ENCODE results near the gene RSU1.

The RSU1 gene

DNA sequence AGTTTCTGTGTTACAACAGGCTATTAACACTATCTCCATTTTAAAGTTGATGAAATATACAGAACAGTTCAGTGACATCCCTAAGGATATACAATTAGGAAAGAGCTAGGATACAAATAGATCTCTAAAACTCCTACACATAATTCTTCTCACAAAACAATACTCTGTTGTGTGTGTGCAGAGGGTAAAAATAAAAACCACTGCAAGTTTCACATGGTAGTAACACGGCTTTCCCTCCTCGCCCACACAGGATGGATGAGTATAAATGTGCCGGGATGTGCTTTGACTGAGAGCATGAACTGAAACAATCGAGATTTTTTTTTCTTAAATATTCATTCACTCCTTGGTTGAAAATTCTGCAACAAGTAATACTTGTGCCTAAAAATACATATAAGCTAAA is 164.0 kb downstream of the RSU1 start:
- no peak for DNase-seq

DNA sequence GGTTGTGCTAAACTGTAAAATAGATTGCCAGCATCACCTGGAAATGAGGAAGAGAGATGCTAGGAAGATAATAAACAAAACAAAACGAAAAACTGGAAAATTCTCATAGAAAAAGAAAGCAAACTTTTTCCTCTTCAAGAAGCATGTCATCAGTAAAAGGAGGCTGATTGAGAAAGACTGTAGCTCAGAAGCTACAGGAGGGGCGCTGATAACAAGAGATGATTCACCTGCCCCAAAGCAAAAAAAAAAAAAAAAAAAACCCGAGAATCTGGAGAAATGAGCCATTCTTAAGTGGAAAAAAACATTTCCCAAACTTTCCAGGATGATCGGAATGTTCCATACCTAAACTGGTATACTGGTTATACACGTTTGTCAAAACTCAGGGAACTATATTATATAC is 165.1 kb downstream of the RSU1 start:
- DNase-seq, result no peak

DNA sequence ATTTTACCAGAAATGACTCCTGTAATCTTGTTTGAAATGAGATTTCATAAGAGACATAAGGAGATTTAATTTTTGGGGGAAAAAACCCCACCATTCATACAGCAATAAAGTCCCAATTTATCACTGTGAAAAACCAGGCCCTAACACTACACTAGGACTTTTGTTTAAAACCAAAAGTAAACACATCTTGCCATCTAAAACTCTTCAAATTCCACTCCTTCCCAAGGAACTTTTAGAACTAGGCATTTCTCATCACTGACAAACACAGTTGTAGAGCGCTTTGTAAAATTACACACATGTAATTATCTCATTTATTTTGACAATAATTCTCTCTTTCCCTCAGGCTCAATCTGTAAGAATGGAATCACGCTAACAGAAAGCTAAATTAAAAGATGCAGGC is 167.5 kb downstream of the RSU1 start:
- DNase-seq, result no peak

DNA sequence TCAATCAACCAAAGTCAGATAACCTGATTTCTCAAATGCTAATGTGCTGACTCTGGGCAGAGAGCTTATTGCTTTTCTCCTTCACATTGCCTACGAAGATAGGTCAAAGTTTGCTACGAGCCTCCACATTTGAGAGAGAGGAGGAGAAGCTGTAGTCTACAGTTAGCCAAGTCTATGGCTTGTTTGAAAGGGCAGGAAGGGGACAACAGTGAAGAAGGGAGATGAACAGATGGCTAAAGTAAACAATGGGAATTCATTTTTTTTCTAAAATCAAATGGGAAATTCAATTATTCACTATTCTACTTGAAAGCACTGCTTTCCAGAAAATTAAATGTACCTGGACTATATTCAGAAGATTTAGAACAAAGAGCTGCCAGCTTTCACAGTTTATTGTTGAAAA is 168.9 kb downstream of the RSU1 start:
- DNase-seq, result no peak

DNA sequence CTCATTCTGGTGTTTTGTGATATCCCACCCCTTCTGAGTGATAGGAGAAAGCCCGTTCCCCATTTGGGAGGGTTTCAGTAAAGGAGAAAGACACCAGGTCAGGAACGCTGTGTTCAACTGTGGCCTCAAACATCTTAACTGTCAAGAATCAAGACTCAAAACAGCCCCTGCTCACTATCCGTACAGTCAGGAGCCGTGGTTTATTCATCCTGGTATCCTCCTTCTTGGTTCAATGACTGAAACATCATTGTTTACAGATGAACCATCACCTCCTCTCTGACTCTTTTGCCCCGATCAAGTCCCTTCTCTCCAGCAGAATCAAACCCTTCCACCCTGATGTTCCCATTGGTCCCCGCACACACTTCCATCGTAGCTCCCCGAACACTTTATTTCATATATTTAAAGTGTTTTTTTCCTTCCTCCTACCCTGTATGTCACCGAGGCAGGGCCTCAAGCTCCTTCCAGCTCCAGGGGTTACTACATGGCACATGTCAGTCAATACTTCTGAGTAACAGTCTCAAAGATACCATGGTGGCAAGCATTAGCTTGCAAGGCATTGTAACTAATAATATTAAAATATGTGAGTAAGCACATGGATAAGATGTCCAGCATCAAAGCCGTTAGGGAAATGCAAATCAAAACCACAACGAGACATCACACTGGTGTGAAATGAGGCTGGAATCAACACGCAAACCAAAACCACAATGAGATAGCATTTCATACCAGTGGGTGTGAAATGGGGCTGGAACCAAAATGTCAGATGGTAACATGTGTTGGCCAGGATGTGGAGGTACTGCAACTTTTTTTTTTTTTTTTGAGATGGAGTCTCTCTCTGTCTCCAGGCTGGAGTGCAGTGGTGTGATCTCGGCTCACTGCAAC is 170.8 kb downstream of the RSU1 start:
- no peak for DNase-seq

DNA sequence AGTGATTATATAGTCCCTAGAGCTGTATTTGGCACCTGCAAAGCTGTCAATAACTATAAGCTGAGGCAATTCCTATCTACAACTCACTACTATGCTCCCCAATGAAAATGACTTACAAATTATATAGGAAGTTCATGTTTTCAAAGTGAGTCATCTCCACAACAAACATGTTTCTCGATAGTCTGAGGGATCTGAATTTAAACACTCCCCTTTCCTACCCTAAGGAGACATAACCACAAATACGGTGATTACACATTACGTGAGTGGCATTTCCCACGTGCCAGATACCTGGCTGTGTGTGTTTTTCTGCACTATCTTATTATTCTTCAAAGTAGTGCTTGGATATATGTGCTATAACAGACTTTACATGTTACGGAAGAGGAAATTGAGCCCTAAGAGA is 173.1 kb downstream of the RSU1 start:
- no peak for DNase-seq

DNA sequence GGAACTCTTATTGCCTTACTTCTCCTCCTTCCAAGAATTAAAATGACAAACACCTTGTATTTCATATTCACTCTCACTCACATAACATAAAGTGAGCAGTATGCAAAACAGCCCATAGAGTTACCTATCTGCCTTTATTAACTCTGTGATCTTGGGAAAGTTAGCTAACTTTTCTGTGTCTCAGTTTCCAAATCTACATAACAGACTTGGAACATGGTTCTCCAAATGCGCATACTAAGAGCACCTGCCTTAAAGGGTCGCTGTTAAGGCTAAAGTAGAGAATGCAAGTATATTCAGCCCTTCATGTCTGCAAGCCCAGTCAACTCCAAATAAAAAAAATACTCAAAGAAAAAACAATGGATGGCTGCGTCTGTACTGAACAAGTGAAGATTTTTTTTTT is 173.7 kb downstream of the RSU1 start:
- no peak for DNase-seq

DNA sequence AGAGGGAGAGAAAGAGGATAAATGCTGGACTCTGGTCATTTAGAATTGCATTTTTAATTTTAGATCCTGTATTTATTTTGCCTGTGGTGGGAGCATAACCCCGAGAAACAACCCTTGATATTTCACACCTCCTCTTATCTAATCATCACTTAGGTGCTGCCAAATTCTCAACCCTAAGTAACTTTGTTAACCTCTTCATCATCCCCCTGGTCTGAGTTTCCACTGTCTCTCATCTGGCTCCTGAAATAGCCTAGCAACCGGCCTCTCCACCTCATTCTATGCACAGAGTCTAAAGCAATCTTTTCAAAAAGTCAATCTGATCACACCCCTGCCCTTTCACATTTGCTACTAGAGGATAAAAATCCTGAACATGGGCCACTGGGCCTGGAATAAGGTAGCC is 177.1 kb downstream of the RSU1 start:
- no peak for DNase-seq

DNA sequence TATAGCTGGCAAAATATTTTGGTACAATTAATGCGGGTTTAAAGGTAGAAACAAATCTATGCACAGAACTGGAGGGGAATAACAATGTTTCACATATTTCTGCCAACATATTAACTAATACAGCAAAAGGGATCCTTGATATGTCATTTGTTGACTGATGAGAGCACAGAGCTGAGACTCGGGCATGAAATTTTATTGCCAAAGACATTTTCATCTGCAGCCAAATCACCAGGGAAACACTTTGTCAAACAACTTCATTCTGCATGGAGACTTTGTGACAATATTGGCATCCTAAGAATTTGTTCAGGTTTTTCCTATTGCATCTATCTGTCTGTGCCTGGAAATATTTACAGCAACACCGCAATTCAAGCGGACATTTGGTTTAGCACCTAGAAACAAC is 177.8 kb downstream of the RSU1 start:
- no peak for DNase-seq

DNA sequence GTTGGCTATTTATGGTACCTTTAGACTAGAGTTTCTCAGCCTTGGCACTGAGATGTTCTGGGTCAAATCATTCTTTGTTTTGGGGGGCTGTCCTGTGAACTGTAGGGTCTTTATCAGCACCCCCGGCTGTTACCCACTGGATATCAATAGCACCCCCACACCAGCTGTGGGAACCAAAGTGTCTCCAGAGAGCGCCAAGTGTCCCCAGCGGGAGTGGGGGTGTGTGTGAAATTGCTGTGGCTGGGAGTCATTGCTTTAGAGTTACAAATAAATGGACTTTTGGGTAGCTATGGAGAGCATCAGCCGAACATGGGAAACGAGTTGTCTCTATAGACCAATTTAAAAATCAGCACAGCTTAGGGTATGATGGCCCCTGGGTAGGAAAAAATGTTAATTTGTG is 184.2 kb downstream of the RSU1 start:
- no peak for DNase-seq

DNA sequence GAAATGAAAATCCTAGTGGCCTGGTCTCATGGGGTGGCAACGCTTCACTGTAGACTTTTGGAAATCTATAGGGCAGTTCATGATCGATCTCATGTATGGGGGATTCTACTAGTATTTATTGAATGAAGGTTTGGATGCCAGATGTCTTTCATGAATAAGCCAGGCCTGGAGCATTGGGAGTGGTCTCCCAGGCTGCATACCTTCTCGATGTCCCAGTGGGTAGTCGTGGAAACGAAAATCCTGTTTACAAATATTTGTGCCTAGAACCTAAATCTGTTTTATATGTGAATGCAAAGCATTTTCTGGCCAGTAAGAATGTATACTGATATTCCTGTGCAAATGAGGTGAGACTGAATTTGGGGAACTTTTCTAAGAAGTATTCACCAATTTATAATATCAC is 190.5 kb downstream of the RSU1 start:
- DNase-seq, result no peak

DNA sequence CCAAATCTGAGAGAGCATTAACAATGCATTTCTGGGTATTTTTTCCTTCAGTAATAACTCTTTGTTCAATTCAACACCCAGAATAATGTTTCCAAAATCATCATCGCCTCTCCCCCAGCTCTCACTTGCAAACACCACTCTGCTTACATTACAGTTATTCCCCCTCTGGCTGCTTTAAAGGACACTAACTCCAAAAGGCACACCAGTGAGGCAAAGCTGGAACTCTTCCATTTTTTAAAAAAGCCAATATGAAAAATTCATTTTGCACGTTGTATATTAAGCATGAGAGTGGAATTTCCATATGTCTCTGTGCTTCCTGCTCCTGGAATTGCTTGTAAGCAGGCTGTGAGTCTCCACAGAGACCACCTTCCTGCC is 204.3 kb downstream of the RSU1 start:
- DNase-seq, result no peak

DNA sequence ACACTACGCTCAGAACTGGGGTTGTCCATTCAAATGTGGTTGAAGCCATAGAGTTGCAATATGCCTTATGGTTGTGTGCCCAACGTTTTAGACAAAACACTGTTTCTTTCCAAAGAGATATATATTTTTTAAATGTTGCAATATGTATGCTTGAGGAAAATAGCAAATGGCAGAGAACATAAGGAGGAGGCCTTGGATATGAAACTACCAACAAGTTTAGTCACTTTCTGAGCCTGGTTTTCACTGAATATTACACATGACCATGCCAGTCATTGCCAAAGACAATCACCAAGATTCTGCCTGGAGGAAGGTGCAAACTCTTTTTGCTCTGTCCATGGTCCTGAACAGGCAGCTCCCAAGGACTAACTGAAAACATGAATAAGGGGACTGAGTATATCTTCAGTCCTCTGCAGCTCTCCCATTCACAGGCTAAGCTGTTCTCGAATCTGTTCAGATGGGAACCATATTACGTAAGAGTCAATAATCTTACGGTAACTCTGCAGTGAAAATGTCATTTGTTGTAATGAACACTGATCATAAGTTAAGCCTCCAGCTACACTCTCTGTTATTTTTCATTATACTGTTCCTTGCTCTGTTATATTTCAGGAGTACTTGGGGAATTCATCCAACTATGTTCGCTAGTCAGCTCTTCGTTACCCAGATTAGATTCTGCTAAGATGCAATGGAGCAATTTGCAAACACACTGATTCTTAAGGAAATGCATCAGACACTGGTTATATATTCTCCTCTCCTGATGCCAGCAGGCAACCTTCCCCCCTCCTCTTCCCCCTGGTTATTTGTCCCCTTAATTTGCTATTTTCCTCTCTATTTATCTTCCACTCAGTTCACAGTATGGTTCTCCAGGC is 204.9 kb downstream of the RSU1 start:
- DNase-seq, result no peak

DNA sequence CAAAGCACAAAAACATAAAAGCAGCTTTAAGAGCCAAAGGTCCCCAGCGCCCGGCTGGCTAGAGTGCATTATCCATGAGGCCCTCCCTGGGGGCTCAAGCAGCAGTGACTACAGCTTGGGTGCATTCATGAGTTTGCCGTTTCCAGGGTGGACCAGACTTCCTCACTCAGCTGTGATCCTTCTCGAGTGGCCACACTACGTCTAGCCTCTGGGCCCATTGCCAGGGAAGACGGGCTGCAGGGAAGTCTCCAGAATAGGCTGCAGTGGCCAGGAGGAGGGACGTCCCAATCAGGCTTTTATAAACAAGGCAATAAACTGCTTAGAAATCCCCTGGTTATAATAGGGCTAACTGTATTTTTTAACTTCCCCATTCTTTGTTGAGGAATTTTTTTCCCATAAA is 206.2 kb downstream of the RSU1 start:
- DNase-seq, result no peak

DNA sequence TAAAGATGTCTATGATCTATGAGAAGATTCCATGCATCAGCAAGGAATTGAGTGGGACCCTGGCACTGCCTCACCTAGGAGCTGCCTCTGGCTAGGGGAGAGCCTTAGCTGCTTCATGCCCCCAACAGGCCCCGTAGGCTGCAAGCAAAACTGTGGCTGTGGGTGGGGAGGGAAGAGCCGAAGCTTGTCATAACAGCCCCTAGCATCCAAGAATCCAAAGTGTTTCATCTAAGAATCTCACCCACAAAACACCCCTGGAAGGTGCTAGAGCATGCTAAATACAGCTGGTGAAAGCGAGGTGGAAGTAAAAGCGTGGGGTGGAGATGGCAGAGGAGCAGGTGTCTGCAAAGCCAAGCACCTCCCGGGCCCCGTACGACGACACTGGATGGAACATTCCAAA is 208.0 kb downstream of the RSU1 start:
- no peak for DNase-seq

DNA sequence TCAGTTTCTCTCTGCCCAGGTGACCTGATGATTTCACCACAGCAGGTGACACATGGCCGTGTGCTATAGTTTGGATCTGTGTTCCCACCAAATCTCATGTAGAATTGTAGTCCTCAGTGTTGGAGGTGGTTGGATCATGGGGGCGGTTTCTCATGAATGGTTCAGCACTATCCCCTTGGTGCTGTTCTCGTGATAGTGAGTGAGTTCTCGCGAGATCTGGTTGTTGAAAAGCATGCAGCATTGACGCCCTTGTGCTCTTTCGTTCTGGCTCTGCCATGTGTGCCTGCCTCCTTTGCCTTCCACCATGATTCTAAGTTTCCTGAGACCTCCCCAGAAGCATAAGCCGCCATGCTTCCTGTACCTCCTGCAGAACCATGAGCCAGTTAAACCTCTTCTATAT is 210.3 kb downstream of the RSU1 start:
- DNase-seq, result no peak

DNA sequence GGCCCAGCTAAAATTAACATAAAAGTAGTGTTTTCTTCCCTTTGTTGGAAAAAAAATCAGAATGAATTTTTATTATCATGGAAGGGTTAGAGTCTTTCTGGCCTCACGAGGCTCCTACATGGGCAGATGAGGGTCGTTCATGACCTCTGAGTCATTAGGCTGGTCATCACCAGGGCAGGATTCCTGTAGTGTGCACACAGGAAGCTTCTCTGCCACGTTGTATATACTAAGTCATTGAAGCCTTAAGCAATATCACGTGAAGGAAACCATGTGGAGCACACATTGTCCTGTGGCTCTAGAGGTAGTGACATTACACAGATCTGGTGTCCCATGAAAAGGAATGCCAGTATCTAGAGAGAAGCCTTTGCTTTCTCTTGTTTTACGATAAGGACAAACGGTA is 210.8 kb downstream of the RSU1 start:
- DNase-seq, result no peak

DNA sequence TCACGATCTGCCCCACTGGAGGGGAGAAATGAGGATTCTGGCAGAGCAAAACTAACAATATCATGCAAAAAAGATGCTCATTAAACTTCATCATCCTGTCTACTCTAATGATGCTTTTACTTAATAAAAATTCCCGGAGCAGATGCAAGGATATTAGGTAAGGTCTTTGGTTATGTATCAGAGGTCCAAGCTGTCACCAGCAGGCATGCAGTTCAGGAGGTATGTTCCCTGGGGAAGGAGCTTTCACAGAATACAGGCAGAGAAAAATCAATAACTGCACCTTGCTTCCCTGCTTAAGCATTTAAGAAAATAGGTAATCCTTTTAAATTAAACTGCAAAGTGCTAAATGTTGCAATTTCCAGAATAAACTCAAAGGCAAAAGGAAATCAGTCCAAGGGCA is 213.9 kb downstream of the RSU1 start:
- DNase-seq, result no peak

DNA sequence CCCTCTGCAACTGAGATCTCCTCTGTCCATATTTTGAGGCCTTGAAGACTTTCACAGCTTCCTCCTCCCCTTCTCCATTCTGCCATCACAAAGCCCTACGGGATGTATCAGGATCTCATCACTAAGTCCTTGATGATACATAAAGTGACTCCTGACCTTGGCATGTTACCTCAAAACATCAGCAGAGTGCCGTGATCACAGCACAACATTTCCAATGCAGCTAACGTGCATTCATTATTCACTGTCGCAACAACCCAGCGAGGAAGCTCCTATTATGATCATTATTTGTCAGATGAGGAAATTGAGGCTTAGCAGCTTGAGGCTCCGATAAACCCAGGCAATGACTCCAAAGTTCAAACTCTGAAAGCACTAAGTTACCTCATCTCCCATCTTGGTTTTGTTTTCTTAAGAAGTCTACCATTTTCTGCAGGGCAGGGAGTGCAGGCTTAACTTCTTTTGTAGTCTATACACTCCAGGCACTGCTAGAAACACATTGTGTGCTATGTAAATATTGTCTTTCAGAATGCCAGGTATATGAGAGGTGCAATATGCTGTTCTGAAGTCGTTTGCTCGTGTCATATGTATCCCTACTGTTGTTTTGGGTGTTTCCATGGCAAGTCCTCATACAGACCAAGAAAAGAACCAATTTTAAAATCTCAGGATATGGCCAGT is 215.0 kb downstream of the RSU1 start:
- no peak for DNase-seq

DNA sequence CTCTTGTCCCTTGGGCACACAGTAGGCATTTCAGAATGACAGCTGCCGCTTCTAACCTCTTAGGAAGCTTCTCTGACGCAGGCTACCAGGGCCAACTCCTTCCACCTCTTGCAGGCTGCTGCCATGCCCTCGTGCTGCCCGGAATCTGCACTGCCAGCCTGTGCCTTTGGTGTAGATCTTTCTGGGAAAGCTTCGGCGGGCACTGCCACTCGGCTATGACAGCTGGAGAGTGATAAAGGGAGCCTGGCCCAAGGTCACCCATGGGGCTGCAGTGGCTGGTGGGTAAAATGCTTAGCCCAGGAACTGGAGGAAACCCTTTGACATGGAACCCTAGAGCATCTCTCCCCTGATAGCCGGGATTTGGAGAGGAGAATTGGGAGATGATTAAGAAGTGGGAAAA is 217.6 kb downstream of the RSU1 start:
- DNase-seq, result no peak

DNA sequence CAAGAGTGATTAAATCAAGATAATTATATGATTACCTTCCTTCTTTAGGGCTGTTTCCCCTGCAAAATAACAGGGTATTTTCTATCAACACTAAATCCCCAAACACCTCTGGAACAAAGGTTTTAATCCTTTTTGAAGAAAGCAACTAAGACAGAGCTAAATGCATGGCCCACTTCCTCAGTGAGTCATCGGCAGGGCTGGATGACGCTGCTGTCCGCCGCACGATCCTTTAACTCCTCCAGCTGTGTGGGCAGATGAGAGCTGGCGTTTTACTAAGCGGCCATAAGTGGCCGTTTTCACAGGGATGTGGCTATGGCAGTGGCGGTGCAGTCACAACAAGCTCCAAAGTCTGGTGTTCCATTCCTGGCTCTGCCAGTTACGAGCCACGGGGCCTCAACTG is 219.6 kb downstream of the RSU1 start:
- DNase-seq, result no peak

DNA sequence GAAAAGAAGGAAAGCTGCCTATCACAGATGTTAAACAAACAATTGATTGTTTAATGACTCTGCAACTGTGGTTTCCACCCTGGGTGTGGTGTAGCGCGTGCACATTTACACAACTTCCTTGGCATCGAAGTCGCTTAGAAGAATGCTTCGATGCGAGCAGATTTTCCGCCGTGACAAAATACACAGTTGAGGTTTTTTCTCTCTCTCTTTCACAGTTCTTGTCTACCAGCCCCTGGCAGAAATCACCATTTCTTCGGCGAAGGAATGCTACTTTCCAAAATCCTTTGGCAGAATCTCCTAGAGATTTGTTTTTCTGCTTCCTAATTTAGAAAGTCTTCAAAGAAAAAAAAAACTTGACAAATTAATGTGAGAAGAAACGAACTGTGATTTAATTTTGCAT is 224.8 kb downstream of the RSU1 start:
- no peak for DNase-seq

DNA sequence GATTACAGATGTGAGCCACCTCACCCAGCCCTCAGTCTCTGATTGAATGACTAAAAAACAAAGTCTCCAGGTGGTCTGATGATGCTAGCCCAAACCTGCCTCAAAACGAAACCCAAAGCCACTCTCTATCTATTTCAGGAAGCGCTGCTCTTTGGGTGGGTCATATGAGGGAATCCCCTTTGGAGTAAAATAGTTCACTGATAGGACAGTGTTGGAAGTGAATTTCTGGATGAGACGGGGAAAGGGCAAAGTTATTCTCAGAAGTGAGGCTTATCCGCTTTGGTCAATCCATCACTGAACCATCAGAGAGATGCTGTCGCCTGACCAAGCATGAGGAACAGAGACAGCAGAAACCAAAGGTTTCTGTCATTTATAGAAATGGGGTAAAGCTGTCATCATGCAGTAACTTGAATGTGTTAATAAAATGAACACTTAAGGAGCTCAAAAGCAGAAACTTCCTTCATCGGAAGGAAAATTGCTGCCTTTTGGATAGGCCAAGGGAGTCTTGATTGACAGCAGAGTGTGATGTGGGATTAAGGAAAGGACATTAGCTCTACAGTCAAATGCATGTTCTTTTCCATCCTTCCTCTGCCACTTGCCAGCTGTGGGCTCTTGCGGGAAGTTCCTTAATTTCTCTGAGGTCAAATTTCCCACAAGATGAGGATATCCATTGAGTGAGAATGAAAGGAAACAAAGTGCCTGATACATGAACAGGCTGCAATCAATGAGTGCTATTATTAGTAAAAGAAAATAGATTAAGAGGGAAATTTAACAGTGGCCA is 230.7 kb downstream of the RSU1 start:
- DNase-seq, result no peak

Data from CD4-positive, alpha-beta T cell treated with Interleukin-4 for 4 hours (primary cell).